HepG2 (cell line): ENCODE data around the gene SELENOH. TPM values are rescaled to one million over a fixed set of nuclear protein-coding genes. Genes with fewer than 3 reads are reported as not detected.

ENCODE experiments used
- CHD4 ChIP-seq: fragments of 200-600 bp; sonication (generic); IDR thresholded peaks from 2 replicates; pipeline ENCODE4 v1.7.0; 2017; ENCODE audit warnings: mild to moderate bottlenecking, low read length, borderline replicate concordance
- FOXP1 ChIP-seq, 2 experiments: fragments of 450-650 bp in 1 of 2; IDR thresholded peaks; 2 replicates each; pipeline ENCODE4 v1.6.1; 2017 to 2018; ENCODE audit warnings: antibody characterized with exemption in 1 of 2
- GZF1 ChIP-seq: sonication (generic); formaldehyde crosslinking; IDR thresholded peaks from 2 replicates; pipeline ENCODE4 v1.5.1; 2020; ENCODE audit warnings: mild to moderate bottlenecking, missing genetic modification reagents
- HMG20B ChIP-seq: conservative IDR thresholded peaks from 2 replicates; pipeline ENCODE4 v1.6.1; 2016; ENCODE audit warnings: missing genetic modification reagents, missing compliant biosample characterization
- KLF12 ChIP-seq: sonication (generic); formaldehyde crosslinking; IDR thresholded peaks from 2 replicates; pipeline ENCODE4 v1.4.0; 2020; ENCODE audit warnings: missing genetic modification reagents, borderline replicate concordance
- MAFG ChIP-seq: sonication (generic); formaldehyde crosslinking; IDR thresholded peaks from 2 replicates; pipeline ENCODE4 v1.5.1; 2020; ENCODE audit warnings: mild to moderate bottlenecking, missing genetic modification reagents
- NCOA2 ChIP-seq: sonication (generic); formaldehyde crosslinking; IDR thresholded peaks from 2 replicates; pipeline ENCODE4 v1.8.0; 2022; ENCODE audit warnings: inconsistent platforms
- POLR2G ChIP-seq: fragments of 200-400 bp; formaldehyde crosslinking; IDR thresholded peaks from 2 replicates; pipeline ENCODE4 v1.6.1; 2018; ENCODE audit warnings: mild to moderate bottlenecking, low read depth, low read length, moderate library complexity
- TAF15 ChIP-seq: fragments of 200-400 bp; formaldehyde crosslinking; IDR thresholded peaks from one replicate; pipeline ENCODE4 v1.6.1; 2018; ENCODE audit warnings: mild to moderate bottlenecking, low read depth, low read length; ENCODE audit not compliant: poor library complexity, severe bottlenecking
- ZBTB21 ChIP-seq: sonication (generic); formaldehyde crosslinking; IDR thresholded peaks from 2 replicates; pipeline ENCODE4 v1.4.0; 2020; ENCODE audit warnings: missing genetic modification reagents
- ZFP36L1 ChIP-seq: sonication (generic); formaldehyde crosslinking; IDR thresholded peaks from 2 replicates; pipeline ENCODE4 v1.8.0; 2022; ENCODE audit warnings: mild to moderate bottlenecking, missing genetic modification reagents, moderate library complexity
- ZKSCAN1 ChIP-seq: fragments of 150-350 bp; IDR thresholded peaks from 2 replicates; pipeline ENCODE4 v1.6.1; 2014; ENCODE audit warnings: low read length
- ZNF20 ChIP-seq: sonication (generic); formaldehyde crosslinking; IDR thresholded peaks from 2 replicates; pipeline ENCODE4 v1.4.0; 2020; ENCODE audit warnings: mild to moderate bottlenecking, moderate library complexity, missing genetic modification reagents
- ZNF382 ChIP-seq: sonication (generic); formaldehyde crosslinking; IDR thresholded peaks from 2 replicates; pipeline ENCODE4 v1.5.0; 2020; ENCODE audit warnings: missing genetic modification reagents, mild to moderate bottlenecking, borderline replicate concordance
- ZNF430 ChIP-seq: sonication (generic); formaldehyde crosslinking; IDR thresholded peaks from 2 replicates; pipeline ENCODE4 v1.9.0; 2021; ENCODE audit warnings: mild to moderate bottlenecking, missing genetic modification reagents
- ZNF816 ChIP-seq: sonication (generic); formaldehyde crosslinking; IDR thresholded peaks from 2 replicates; pipeline ENCODE4 v1.8.0; 2022; ENCODE audit warnings: missing genetic modification reagents, mild to moderate bottlenecking, borderline replicate concordance
- ZNF83 ChIP-seq: sonication (generic); formaldehyde crosslinking; IDR thresholded peaks from 2 replicates; pipeline ENCODE4 v1.4.0; 2020; ENCODE audit warnings: missing genetic modification reagents, mild to moderate bottlenecking, borderline replicate concordance
- polyA plus RNA-seq, 8 experiments: library from polyadenylated mRNA; depleted of rRNA in 3 of 8; stranded (reverse) in 7 of 8; unstranded in 1 of 8; fragments of >200 nt; fragmentation: Illumina TruSeq in 4 of 8; extraction: Trizol in 4 of 8; gene quantifications; 2 replicates each; pipeline versions ENCODE4 v1.2.1 to v1.2.3, GENCODE V29; 2011 to 2016; ENCODE audit warnings: low read depth in 4 of 8, missing spikeins in 1 of 8, mixed read lengths in 1 of 8; ENCODE audit not compliant: insufficient read depth in 1 of 8
- total RNA-seq, 5 experiments: library from RNA; depleted of rRNA; stranded (reverse); fragments of >200 nt; fragmentation: Illumina TruSeq; extraction: Trizol; gene quantifications; 2 replicates each; pipeline ENCODE4 v1.2.3, GENCODE V29; 2016; ENCODE audit warnings: low read depth in 1 of 5
- TF ChIP-seq, protein P1 (sequence below): sonication (generic); formaldehyde crosslinking; IDR thresholded peaks from 2 replicates; pipeline ENCODE4 v1.8.0; 2022; ENCODE audit warnings: mild to moderate bottlenecking, missing genetic modification reagents, borderline replicate concordance
- TF ChIP-seq, protein P2 (sequence below): sonication (generic); formaldehyde crosslinking; IDR thresholded peaks from 2 replicates; pipeline ENCODE4 v1.5.0; 2020; ENCODE audit warnings: missing genetic modification reagents
- TF ChIP-seq, protein P3 (sequence below): sonication (generic); formaldehyde crosslinking; IDR thresholded peaks from 2 replicates; pipeline ENCODE4 v1.9.0; 2021; ENCODE audit warnings: missing genetic modification reagents, mild to moderate bottlenecking, borderline replicate concordance
- TF ChIP-seq, protein P4 (sequence below): conservative IDR thresholded peaks from 2 replicates; pipeline ENCODE4 v1.6.1; 2018; ENCODE audit warnings: missing genetic modification reagents

SELENOH gene
- total and polyA plus RNA-seq, 2 of the 13 experiments (the other 11 are each of a cell fraction or from before 2014, with no cell fraction given): 27.2 to 77.4 TPM

DNA sequence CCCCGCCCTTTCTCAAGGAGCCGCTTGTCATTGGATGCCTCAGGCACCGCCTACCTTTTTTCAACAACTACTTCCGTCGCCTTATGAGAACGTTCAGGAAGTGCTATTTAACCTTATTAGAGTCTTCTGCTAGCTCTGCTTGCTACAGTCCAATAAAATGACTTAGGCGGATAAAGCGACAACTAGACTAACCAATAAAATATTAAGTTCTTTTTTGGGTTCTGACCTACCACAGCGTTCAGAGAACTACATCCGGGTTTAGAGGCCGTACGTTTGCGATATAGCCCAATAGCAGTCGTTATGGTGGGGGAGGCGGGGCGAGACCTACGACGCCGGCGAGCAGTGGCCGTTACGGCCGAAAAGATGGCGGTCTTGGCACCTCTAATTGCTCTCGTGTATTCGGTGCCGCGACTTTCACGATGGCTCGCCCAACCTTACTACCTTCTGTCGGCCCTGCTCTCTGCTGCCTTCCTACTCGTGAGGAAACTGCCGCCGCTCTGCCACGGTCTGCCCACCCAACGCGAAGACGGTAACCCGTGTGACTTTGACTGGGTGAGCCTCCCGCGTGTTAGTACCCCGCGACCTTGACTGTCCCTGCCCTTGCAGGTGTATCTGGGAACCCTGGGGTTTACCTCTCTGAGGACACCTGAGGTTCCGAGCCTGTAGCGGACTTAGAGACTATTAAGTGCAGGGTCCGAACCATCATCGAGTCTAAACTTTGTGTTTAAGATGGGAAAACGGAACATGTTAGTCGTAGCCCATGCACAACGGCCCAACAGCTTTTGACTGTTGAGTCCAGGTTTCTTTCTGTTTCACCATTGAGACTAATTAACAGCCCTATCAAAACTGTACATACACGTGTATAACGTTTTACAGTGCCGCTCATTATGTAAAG is 28.8 kb upstream of the SELENOH start, which contains the start of gene TMX2 (continued):
- TF ChIP-seq, protein P1, sequence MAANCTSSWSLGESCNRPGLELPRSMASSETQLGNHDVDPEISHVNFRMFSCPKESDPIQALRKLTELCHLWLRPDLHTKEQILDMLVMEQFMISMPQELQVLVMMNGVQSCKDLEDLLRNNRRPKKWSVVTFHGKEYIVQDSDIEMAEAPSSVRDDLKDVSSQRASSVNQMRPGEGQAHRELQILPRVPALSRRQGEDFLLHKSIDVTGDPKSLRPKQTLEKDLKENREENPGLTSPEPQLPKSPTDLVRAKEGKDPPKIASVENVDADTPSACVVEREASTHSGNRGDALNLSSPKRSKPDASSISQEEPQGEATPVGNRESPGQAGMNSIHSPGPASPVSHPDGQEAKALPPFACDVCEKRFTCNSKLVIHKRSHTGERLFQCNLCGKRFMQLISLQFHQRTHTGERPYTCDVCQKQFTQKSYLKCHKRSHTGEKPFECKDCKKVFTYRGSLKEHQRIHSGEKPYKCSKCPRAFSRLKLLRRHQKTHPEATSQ (CRISPR knock-in tag): 0 out of 2 replicates have a peak, but pooled peaks have one; percentile 35
- TF ChIP-seq FOXP1 (IDR thresholded peaks at IDR 0.05): no peak
- no peak for TF ChIP-seq FOXP1 (CRISPR knock-in tag; IDR thresholded peaks at IDR 0.05)
- TF ChIP-seq ZBTB21 (CRISPR knock-in tag): no peak
- TF ChIP-seq HMG20B (CRISPR knock-in tag): no peak
- no peak for TF ChIP-seq ZKSCAN1
- TF ChIP-seq, protein P2, sequence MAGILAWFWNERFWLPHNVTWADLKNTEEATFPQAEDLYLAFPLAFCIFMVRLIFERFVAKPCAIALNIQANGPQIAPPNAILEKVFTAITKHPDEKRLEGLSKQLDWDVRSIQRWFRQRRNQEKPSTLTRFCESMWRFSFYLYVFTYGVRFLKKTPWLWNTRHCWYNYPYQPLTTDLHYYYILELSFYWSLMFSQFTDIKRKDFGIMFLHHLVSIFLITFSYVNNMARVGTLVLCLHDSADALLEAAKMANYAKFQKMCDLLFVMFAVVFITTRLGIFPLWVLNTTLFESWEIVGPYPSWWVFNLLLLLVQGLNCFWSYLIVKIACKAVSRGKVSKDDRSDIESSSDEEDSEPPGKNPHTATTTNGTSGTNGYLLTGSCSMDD (CRISPR knock-in tag): no peak
- TF ChIP-seq CHD4: no peak
- no peak for TF ChIP-seq ZNF20
- TF ChIP-seq ZNF430 (CRISPR knock-in tag): no peak
- peak; percentile 80 for TF ChIP-seq POLR2G
- TF ChIP-seq, protein P3, sequence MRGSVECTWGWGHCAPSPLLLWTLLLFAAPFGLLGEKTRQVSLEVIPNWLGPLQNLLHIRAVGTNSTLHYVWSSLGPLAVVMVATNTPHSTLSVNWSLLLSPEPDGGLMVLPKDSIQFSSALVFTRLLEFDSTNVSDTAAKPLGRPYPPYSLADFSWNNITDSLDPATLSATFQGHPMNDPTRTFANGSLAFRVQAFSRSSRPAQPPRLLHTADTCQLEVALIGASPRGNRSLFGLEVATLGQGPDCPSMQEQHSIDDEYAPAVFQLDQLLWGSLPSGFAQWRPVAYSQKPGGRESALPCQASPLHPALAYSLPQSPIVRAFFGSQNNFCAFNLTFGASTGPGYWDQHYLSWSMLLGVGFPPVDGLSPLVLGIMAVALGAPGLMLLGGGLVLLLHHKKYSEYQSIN: no peak
- TF ChIP-seq ZNF83 (CRISPR knock-in tag): 0 out of 2 replicates have a peak, but pooled peaks have one; percentile 55
- no peak for TF ChIP-seq MAFG (CRISPR knock-in tag)
- TF ChIP-seq ZNF382 (CRISPR knock-in tag): no peak
- TF ChIP-seq ZNF816 (CRISPR knock-in tag): no peak
- TF ChIP-seq TAF15: no peak
- no peak for TF ChIP-seq NCOA2 (CRISPR knock-in tag)
- TF ChIP-seq, protein P4, sequence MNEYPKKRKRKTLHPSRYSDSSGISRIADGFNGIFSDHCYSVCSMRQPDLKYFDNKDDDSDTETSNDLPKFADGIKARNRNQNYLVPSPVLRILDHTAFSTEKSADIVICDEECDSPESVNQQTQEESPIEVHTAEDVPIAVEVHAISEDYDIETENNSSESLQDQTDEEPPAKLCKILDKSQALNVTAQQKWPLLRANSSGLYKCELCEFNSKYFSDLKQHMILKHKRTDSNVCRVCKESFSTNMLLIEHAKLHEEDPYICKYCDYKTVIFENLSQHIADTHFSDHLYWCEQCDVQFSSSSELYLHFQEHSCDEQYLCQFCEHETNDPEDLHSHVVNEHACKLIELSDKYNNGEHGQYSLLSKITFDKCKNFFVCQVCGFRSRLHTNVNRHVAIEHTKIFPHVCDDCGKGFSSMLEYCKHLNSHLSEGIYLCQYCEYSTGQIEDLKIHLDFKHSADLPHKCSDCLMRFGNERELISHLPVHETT (CRISPR knock-in tag): no peak
- no peak for TF ChIP-seq ZFP36L1 (CRISPR knock-in tag)
- peak; percentile 49; the same call in 1 of the 2 replicates for TF ChIP-seq KLF12
- no peak for TF ChIP-seq GZF1
